EH (cell line): Measurements from ENCODE around the gene GRIA2.
A peak's percentile ranks its signal among the peaks of the same experiment; 100 is the strongest.
"Not testable (repeated sequence)": the region's sequence is repeated elsewhere in the genome, so short reads cannot be mapped to it uniquely, and the experiment has no call there.

Experiments used
- DNase-seq: peaks from one replicate; pipeline ENCODE4 v3.0.0-alpha.2; 2015; ENCODE audit warnings: low read depth

The GRIA2 gene

GRCh38 chr4:157220371-157220881 is at the start of gene GRIA2:
Gene GRIA2 (plus strand): TSS chr4:157220728. CDS start chr4:157221043, 315 bp downstream.
- peak; percentile 64 for DNase-seq

GRCh38 chr4:157172011-157172410 is 48.5 kb upstream of the GRIA2 start:
- peak; percentile 15 for DNase-seq

GRCh38 chr4:157180268-157180667 is 40.3 kb upstream of the GRIA2 start:
- not testable (repeated sequence) for DNase-seq

- no peak for DNase-seq
These were observed 36.2 kb upstream of the GRIA2 start for GRCh38 chr4:157184300-157184699.

GRCh38 chr4:157185363-157185762 is 35.2 kb upstream of the GRIA2 start:
- no peak for DNase-seq

- DNase-seq = no peak
These were observed 25.2 kb upstream of the GRIA2 start for GRCh38 chr4:157195374-157195773.

GRCh38 chr4:157196046-157196445 is 24.5 kb upstream of the GRIA2 start:
- no peak for DNase-seq

GRCh38 chr4:157204634-157205244 is 15.8 kb upstream of the GRIA2 start:
- peak; percentile 25 for DNase-seq

GRCh38 chr4:157217708-157218107 is 2.8 kb upstream of the GRIA2 start:
- DNase-seq = peak; percentile 9

GRCh38 chr4:157219711-157220370 is 687 bp upstream of the GRIA2 start:
- no peak for DNase-seq

- DNase-seq = no peak
These were observed 932 bp downstream of the GRIA2 start for GRCh38 chr4:157221426-157221894.

- peak; percentile 1 for DNase-seq
These were observed 1.6 kb downstream of the GRIA2 start for GRCh38 chr4:157221895-157222770.

- DNase-seq = no peak
These were observed 2.2 kb downstream of the GRIA2 start for GRCh38 chr4:157222771-157223160.

GRCh38 chr4:157223456-157223855 is 2.9 kb downstream of the GRIA2 start:
- DNase-seq = no peak

GRCh38 chr4:157225096-157225495 is 4.6 kb downstream of the GRIA2 start:
- DNase-seq = no peak

- DNase-seq = no peak
These were observed 5.5 kb downstream of the GRIA2 start for GRCh38 chr4:157226035-157226434.

GRCh38 chr4:157226601-157227000 is 6.1 kb downstream of the GRIA2 start:
- no peak for DNase-seq

- no peak for DNase-seq
These were observed 11.0 kb downstream of the GRIA2 start for GRCh38 chr4:157231525-157231924.

GRCh38 chr4:157242871-157243270 is 22.3 kb downstream of the GRIA2 start:
- no peak for DNase-seq

- DNase-seq = no peak
These were observed 23.8 kb downstream of the GRIA2 start for GRCh38 chr4:157244348-157244747.

- DNase-seq = no peak
These were observed 24.8 kb downstream of the GRIA2 start for GRCh38 chr4:157245351-157245750.

- no peak for DNase-seq
These were observed 26.4 kb downstream of the GRIA2 start for GRCh38 chr4:157246964-157247363.

- DNase-seq = not testable (repeated sequence)
These were observed 37.6 kb downstream of the GRIA2 start for GRCh38 chr4:157258165-157258564.
